ENCODE results near the gene ATP6V0B. TPM values are rescaled to one million over a fixed set of nuclear protein-coding genes. Genes with fewer than 3 reads are reported as not detected.

Gene ATP6V0B
- total and polyA plus RNA-seq, 9 of the 15 experiments (the other 6 are each of a cell fraction or from before 2014, with no cell fraction given): 137 to 328 (median 220) TPM

DNA sequence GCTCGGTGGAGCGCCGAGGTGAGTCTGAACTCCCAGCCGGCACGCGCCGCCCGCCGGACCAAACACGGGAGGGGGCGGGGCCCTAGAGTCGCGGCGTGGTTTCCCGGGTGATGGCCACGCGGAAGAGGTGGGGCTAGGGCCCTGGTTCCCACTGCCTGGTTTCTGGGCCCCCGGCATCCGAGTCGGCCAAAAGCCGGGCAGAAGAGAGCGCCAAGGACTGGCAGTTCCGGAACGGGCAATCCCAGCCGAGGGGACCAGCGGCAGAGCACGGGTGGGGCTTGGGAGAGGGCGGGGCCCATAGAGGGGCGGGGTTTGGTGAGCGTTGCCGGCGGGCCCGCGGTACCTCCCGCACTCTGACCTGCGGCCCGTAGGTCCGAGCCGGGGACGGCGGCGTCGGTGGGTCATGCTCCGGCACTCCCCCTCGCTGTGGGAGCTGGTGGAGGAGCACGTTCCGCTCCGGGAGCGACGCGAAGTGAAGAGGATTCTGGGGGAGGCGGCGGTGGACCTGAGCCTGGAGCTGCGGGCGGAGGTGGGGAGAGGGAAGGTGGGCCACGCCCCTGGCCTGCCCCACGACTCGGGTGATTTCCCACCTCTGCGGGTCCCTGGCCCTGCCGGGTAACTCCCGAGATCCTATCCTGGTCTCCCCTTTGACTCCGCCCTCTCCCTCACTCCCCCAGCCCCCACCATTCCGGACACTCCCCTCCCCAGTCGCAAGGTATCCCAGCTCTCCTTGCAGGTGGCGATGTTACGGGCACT, 16.9 kb downstream of the ATP6V0B start, which contains the start of gene CCDC24 (continued):
- TF ChIP-seq KLF13 (tag; IDR thresholded peaks at IDR 0.05; ENCODE audit: borderline replicate concordance, low read depth) (peak; percentile 66; the same call in 1 of the 2 replicates), CEBPB (tag; IDR thresholded peaks at IDR 0.05) (no peak), NFRKB (IDR thresholded peaks at IDR 0.05; ENCODE audit: low read depth) (no peak), RNF2 (IDR thresholded peaks at IDR 0.05) (no peak), ZNF347 (CRISPR knock-in tag; IDR thresholded peaks at IDR 0.05; ENCODE audit: low read depth) (no peak), RBM17 (IDR thresholded peaks at IDR 0.05; ENCODE audit: borderline replicate concordance, low read depth, low read length) (no peak), KLF6 (CRISPR knock-in tag; IDR thresholded peaks at IDR 0.05; ENCODE audit: borderline replicate concordance) (no peak), NUFIP1 (IDR thresholded peaks at IDR 0.05; ENCODE audit: partially characterized antibody) (no peak), FOXA1 (IDR thresholded peaks at IDR 0.05; ENCODE audit: borderline replicate concordance) (no peak)
- TF ChIP-seq, protein P1, sequence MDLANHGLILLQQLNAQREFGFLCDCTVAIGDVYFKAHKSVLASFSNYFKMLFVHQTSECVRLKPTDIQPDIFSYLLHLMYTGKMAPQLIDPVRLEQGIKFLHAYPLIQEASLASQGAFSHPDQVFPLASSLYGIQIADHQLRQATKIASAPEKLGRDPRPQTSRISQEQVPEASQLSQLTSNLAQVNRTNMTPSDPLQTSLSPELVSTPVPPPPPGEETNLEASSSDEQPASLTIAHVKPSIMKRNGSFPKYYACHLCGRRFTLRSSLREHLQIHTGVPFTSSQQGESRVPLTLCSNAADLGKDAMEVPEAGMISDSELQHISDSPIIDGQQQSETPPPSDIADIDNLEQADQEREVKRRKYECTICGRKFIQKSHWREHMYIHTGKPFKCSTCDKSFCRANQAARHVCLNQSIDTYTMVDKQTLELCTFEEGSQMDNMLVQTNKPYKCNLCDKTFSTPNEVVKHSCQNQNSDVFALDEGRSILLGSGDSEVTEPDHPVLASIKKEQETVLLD (IDR thresholded peaks at IDR 0.05): no peak; the same call in 1 of the 2 replicates
- TF ChIP-seq, protein P2, sequence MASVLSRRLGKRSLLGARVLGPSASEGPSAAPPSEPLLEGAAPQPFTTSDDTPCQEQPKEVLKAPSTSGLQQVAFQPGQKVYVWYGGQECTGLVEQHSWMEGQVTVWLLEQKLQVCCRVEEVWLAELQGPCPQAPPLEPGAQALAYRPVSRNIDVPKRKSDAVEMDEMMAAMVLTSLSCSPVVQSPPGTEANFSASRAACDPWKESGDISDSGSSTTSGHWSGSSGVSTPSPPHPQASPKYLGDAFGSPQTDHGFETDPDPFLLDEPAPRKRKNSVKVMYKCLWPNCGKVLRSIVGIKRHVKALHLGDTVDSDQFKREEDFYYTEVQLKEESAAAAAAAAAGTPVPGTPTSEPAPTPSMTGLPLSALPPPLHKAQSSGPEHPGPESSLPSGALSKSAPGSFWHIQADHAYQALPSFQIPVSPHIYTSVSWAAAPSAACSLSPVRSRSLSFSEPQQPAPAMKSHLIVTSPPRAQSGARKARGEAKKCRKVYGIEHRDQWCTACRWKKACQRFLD (CRISPR knock-in tag; IDR thresholded peaks at IDR 0.05): peak; percentile 54
- TF ChIP-seq, protein P3, sequence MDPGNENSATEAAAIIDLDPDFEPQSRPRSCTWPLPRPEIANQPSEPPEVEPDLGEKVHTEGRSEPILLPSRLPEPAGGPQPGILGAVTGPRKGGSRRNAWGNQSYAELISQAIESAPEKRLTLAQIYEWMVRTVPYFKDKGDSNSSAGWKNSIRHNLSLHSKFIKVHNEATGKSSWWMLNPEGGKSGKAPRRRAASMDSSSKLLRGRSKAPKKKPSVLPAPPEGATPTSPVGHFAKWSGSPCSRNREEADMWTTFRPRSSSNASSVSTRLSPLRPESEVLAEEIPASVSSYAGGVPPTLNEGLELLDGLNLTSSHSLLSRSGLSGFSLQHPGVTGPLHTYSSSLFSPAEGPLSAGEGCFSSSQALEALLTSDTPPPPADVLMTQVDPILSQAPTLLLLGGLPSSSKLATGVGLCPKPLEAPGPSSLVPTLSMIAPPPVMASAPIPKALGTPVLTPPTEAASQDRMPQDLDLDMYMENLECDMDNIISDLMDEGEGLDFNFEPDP (CRISPR knock-in tag; IDR thresholded peaks at IDR 0.05): no peak
- TF ChIP-seq, protein P4, sequence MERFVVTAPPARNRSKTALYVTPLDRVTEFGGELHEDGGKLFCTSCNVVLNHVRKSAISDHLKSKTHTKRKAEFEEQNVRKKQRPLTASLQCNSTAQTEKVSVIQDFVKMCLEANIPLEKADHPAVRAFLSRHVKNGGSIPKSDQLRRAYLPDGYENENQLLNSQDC (CRISPR knock-in tag; IDR thresholded peaks at IDR 0.05): 0 out of 2 replicates have a peak, but pooled peaks have one; percentile 2

All from K562 (cell line).